GM21528 (cell line): ENCODE data around the gene KIF12.

Source experiments
- ATAC-seq: cut with Tn5 transposase; IDR thresholded peaks from one replicate; pipeline ENCODE4 v1.9.1; 2021; ENCODE audit warnings: mild to moderate bottlenecking, moderate library complexity; ENCODE audit not compliant: unreplicated experiment, low FRiP score

The KIF12 gene

DNA sequence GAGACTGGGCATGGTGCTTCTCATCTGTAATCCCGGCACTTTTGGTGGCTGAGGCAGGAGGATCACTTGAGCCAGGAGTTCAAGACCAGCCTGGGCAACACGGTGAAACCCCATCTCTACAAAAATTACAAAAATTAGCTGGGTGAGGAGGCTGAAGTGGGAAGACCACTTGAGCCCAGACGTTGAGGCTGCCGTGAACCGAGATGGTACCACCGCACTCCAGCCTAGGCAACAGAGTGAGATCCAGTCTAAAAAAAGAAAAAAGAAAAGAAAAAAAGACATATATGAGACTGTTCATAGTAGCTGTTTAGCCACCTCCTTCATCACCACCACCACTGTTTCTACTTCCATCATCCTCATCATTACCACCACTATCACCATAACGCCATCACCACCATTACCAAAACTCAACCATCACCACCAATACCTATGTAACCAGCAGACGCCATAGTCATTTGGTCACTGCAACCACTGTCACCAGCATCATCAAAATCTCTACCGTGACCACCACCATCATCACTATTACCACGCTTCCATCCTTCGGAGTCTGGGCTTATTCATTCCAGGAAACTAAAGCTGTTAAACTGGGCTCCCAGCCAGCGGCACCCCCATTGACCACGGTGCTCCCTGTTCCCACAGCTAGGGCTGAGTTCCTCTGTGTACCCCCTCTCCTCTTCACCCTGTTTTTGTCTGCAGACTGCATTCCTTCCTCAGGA, 8.4 kb upstream of the KIF12 start:
- ATAC-seq: no peak

DNA sequence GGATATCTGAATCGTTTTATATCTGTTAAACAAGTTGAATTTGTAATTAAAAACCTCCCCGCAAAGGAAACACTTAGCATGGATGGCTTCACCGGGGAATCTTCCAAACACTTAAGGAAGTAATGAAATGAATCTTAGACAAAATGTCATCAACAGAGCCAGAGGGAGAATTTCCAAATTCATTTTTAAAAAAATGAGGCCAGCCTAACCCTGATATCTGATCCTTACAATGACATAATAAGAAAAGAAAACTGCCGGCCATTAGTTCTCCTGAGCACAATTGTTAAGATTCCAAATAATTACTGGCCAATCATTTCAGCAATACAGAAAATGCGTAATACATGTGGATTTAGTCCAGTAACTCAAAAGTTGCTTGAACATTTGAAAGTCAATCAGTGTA, 6.1 kb upstream of the KIF12 start:
- no peak for ATAC-seq

DNA sequence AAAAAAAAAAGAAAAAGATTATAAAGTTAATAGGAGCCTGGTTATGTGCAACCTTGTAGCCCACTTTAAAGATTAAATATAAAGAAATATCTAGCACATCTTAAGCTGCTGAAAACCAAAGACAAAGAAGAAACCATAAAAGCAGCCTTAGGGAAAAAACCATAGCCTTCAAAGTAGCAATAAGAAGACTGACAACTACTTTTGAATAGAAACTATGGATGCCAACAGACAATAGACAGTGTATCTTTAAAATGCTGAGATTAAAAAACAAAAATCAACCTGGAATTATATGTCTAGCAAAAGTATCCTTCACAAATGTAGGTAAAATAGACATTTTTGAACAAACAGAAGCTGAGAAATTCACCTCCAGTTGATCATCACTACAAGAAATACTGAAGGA, 3.4 kb upstream of the KIF12 start:
- no peak for ATAC-seq

DNA sequence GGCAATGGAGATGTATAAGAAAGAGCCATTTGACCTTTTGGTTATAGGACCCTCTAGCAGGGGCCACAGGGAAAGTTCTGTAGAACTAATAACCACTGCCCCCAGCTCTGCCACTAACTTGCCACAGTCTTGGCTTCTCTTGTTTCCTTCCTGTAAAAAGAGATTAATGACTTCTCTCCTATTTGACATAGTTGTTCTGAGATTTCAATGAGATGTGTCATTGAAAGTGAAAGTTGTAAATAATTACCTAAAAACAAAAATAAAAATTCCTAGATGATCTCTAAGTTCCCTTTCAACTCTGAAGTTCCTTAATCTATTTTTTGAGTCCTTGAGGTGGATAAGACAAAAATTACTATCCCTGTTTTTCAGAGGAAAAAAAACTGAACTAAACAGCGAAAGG, 1.4 kb upstream of the KIF12 start:
- ATAC-seq: no peak

DNA sequence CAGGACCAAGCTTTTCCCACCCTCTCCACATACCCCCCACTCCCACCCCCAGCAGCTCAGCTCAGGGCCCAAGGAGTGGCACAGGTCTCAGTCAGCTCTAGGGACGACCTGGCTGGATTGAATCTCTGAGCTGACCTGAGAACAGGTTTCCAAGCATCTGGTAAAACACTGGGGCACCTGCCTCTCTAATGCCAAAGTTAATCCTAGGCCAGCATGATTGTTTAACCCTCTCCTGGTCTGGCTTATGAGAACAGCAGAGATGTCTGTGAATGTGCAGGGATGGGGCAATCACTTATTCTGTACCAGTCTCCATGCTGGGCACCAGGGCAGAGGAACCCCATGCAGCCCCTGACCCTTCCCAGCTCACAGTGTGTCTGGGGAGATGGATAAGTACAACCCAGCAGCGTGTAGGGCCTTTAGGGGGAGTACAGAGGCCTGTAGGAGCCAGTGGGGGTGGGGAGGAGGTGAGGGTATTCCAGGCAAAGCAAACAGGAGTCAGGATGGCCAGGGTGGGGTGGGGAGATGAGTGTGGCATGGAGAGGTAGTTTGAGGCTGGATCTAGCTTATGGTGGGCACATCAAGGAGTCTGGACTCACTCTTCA, 678 bp upstream of the KIF12 start:
- ATAC-seq: no peak

DNA sequence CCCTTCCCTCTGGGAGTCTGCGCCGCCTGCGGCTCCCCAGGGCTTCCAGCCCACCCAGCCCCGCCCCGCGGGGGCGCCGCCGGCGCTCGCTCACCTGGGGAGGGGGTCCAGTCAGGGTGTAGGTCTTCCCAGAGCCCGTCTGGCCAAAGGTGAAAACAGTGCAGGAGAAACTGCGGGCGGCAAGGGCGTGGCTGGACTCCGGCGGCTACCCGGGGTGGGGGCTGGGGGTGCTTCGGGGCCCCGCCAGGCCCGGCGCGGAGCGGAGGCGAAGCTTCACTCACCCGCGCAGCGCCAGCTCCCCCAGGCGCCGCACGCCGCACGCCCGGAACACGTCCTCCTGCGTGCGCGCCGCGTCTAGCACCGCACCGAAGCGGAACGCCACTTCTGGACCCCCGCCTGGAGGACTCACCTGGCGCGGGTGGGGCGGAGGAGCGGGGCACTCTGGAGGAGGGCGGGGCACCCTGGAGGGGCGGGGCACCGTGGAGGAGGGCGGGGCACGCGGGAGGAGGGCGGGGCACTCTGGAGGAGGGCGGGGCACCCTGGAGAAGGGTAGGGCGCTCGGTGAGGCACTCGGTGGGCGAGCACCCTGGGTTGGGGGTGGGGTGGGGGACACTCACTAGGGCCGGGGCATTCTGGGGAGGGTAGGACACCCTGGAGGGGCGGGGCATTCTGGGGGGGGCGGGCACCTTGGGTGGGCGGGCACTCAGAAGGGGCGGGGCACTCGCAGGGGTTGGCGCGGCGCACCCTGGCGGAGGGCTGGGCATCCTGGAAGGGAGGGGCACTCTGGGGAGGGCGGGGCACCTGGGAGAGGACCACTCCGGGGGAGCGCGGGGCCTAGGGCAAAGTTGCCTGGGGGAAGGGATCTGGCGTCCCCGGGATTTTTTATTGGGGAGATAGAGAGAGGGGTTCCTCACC, 814 bp downstream of the KIF12 start:
- no peak for ATAC-seq

DNA sequence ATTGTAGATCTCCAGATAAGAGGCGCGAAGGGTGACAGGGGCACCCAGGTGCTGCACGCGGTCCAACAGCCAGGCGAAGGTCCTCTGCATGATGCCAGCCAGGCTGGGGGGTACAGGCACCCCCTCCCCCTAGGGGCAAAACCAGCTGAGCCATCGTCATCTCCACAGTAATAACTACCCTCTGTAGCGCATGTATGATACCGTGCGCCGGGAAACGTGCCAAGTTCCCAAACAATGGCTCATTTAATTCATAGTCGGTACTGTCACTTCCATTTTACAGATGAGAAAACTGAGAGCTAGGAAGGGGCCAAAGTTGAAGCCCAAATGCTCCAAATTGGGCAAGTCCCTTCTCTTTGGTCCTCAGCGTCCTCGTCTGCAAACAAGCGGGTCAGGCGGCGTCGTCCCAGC, 1.5 kb downstream of the KIF12 start:
- ATAC-seq: no peak

DNA sequence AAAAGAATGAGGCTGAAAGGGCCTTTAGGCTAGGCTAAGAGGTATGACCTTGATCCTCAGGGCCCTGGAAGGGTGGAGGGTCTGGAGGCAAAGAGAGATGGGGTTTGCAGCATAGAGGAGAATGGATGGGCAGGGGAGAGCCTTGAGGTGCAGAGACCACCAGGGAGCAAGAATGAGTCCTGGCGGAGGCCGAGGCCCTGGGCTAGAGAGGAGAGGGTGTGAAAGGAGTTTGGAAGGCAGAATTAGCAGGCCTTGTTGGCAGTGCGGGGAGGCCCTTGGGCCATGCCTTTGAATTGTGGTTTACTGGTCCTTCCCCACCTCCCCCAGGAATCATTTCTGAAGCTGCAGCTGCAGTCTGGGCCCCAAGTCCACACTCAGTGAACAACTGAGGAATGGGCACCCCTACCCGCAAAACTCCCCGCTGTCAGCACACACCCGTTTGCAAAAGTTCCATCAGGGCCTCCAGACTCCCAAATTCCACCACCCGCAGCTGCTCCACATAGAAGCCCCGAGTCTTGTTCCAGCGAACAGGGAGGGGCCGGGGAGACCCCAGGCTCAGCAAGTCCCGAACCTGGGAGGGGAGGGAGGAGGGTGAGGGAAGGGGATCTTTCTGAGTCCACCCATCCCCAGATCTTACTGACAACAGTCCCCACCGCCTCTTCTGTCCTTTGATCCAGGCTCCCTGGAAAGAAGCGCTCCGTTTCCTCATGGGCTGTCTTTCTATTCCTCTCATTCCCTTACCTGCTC, 2.1 kb downstream of the KIF12 start:
- ATAC-seq: no peak

DNA sequence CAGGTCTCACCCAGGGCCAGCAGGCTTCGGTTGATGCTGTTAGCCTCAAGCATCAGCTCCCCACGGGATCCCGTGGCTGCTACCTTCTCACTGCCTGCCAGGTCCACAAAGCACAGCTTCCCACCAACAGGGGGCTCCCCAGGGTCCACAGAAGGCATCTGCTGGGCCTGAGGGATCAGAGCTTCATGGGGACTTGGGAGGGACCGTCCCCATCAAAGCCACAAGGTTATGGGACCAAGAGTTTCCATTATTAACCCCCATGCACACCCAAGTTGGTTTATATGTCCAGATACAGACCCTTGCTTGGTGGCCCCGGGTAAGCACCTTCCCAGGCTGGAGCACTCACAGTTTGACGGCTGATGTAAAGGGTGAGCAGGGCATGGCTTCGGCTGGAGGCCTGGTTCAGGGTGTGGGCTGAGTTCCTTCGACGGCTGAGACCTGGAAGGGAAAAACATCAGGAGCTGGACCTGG, 3.0 kb downstream of the KIF12 start:
- no peak for ATAC-seq

DNA sequence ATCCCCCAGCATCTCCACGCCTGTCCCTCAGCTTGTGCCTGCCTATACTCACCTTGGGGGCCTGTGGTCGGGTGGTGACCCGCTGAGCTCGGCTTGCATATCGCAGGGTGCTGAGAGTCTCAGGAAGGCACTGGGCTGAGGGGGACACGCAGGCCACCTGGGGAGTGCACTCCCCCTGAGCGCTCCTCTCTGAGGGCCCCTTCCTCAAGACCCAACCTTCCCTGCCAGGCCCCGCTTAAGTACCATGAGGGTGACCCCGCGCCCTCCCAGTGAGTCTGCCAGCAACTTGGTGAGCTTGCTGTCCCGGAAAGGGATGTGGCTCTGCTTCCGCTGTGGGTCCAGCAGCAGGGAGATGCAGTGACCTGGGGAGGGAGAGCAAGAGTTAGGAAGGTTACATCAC, 4.1 kb downstream of the KIF12 start:
- no peak for ATAC-seq

DNA sequence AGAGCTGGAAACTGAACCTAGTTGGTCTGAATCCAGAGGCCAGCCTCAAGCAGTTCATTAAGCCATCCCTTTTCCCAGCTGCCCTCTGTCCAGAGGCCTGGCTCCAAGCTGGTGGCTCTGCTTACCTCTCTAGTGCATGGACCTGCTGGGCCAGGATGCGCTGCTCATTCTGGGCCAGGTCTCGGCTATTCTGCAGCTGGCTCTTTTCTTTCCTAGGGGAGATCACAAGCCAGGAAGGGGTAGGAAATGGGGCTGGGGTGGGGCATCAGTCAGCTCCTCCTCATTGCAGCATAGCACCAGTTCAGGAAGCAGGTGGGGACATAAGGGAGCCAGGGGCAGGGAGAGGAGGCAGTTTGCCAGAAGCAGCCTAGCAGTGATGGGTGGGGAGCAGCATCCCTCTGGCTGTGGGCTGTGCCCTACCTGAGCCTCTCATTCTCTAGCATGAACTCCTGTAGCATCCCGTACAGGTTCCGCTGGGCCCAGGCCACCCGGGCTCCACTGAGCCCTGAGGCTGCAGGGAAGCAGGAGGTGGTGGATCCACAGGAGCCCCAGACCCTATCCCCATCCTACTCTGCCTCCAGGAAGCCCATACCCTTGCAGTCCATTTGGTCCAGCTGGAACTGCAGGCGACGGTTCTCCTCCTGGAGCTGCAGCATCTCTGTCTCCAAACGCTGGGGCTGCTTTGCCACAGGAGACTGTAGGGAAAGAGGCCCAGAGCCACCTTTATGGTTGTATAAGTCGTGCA, 5.2 kb downstream of the KIF12 start:
- no peak for ATAC-seq

DNA sequence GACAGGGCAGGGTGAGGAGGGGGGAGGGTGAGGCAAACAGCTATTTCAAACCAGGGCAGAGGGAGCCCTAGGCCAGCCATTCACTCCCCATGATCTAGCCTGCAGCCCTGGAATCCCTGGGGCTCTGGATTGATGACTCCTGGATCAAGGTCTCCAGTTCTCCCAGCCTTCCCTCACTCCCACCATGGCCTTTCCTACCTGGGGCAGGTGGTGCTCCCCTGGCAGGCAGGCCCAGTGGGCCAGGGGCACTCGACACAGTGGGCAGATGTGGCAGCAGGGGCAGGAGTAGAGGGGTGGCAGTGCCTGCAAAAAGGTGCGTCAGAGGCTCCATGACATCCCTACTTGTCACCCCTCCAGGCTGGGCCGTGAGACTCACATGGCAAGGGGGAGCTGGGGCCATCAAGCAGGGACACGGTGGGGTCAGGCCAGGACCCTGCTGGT, 6.0 kb downstream of the KIF12 start:
- no peak for ATAC-seq

DNA sequence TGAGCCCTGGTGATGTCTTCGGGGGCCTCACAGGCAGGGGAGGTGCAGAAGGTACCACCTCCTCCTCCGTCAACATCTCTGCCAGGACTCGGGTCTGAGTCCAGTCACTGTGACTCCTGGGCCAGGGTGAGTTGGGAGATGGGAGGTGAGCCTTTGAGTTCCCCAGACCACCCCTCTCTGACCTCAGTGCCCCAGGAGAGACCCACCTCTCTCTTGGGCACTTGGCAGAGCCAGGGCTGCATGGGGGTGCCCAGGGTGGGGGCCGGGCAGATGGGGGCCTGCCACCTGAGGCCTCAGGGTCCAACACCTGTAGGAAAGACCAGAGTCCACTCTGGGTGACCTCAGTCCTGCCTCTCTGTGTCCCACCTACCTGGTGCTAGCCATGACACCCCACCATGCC, 6.8 kb downstream of the KIF12 start:
- ATAC-seq: no peak

DNA sequence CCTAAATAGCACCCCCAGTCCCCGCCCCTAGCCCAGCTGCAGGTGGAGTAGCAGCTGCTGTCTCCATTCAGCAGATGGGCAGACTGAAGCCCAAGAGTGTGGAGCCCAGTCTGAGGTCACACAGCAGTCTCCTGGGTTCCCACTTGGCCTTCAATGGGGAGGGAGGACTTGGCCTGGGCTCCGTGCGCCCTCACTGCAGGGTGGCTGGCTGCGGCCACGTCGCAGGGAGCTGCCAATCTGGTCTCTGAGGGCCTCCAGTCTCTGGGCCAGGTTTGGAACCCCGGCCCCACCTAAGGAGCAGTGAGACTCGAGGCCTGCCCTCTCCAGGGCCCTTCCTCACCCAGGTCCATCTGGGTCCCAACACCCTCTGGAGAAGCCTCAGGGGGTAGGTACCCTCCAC, 7.4 kb downstream of the KIF12 start:
- ATAC-seq: no peak

DNA sequence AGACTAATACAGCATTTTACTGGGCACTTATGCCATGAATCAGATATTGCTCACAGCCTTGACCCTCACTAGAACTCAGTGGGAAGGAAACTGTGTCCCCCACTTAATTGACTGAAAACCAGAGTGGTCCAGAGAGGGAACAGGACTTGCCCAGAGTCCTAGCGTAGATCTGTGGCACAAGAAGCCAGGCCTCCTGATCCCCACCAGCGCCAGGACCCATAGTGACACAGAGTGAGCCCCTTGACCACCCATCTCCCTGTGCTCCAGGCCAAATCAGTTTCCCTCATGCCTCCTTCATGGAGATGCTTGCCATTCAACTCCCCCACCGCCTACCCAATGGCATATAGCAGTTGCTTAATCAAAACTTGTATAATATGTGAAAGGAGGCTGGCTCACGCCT, 8.3 kb downstream of the KIF12 start:
- no peak for ATAC-seq

DNA sequence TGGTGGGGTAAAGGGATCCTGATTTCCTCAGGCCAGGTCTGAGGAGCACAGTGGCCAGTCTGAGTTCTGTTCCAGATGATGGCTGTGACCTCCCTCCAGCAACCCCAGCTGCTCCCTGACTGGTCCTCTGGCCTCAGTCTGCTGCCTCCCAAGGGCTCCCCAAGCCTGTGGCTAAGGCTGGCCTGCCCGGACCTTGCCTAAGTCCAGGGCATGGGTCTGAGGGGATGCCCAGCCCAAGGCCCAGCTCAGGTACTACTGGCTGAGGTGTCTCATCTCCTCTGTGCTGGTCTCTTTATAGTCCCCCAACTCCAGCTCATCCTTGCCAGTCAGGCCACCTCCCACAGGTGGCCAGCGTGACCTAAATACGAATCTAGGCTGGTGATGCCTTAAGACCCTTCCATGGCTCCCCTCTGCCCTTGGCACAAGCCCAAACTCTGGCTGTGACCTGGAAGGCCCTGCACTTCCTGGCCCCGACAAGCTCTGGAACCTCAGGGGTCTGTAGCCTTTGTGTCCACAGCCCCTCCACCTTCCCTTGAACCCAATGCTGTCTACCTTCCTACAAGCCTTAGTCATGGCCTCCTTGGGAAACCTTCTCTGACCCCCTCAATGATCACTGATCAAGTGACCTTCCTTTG, 9.8 kb downstream of the KIF12 start:
- ATAC-seq: no peak

DNA sequence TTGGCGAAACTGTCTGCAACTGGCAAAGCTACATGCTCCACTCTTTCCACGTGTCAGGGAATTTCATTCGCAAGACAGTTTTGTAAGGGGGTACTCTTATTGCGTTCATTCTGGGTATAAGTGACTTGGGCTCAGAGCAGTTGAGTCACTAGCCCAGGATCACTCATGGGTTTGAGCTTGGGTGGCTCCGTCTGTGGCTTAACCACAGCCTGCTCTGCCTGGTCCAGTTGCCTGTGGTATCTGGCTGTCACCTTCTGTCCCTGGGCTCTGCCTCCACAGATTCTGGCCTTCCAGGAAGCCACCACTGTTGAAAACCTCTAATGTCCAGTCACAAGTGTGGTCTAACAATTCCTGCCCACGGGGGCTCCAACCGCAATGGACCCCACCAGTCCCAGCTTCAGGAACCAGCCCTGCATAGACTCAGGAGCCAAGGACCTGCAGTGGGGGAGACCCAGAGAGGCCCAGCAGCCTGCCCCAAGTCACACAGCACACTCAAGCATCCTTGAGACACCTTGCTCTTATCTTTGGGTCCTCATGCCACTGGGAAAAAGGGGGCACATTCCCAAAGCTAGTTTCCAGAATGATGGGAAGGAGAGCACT, 10.4 kb downstream of the KIF12 start:
- no peak for ATAC-seq

DNA sequence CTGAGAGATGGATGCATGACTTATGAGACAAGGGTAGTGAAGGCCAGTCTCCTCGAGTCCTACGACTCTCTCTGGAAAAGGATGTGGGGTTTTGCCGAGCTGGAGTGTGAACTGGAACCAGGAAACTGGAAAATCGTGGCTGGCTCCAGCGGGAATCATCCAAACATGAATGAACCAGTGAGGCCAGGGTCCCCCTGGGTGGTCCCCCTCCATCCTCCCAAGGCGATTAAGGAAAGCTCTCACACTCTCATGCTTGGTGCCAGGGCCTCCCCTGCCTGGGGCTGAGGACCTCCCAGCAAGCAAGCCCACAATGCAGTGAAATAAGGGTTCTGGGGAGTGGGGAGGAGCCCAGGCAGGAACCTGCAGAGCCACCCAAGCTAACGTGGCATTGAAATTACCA, 11.4 kb downstream of the KIF12 start:
- no peak for ATAC-seq

DNA sequence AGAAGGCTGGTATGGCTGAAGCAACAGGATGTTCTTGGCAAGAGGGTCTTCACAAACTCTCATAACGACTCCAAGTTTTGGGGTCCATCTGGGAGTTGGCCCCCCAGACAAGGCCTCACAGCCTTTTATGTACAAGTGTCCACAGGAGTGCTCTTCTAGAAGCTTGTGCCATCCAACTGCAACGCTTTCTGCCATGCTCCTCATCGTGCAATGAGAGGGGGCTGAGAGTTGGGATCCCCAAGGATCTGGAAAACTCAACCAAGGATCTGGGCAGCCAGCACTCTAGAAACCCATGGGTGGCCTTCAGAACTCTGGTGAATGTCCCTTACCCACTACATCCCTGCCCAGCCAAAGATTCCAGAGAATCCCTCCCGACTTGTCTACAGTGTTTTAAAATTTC, 12.5 kb downstream of the KIF12 start:
- ATAC-seq: no peak
